Measurements from ENCODE around the gene CDO1. TPM values are rescaled to one million over a fixed set of nuclear protein-coding genes. Genes with fewer than 3 reads are reported as not detected.

Gene CDO1
- total RNA-seq, 1 experiment from 2014 or later = not detected

DNA sequence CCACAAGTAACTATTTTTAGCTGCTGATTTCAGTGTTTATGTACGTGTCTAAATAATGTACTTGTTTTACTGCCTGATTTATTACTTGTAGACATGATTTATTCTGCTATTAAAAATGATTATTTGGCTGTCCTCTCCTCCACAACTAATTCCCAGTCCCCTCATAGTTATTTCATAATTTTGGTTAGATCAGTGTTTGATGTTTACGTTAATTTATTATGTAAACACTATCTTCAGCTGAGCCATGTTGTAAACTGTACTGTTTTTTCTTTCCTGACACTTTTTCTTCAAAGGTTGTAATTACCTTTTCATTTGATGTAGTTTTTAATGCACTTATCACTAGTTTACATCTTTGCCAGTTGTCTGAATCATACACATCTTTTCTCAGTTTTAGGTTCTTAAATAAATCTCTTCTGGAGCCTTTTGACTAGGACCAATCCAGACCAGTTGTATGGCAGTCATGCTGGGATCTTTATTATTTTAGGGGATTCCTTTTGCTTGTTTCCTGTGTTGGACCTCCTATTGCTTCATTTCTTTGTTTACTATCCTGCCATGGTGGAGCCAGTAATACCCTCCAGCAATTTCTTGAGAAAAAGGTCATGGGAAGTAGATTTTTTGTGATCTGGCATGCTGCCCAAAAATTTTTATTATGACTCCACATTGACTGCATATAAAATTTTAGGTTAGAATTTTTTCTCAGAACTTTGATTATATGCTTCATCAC lies 41.3 kb upstream of the CDO1 start:
- Mint-ChIP-seq H3K27ac (ENCODE audit: unreplicated experiment) (peak overlapping the region; percentile 26), H3K27me3 (ENCODE audit: insufficient read depth, unreplicated experiment) (no peaks in the 10 kb centered on the region), H3K36me3 (ENCODE audit: insufficient read depth, unreplicated experiment) (no peaks in the 10 kb centered on the region), H3K9me3 (ENCODE audit: unreplicated experiment) (peaks cover 22% of the 10 kb centered on the region), H3K4me3 (ENCODE audit: unreplicated experiment) (no peak overlapping the region), H3K4me1 (ENCODE audit: low read depth, unreplicated experiment) (peaks cover 28% of the 10 kb centered on the region)
- intact Hi-C loops (cut with micrococcal nuclease; ENCODE audit: unreplicated experiment) = no loop called here
- Histone ChIP-seq H3K4me1 (peaks cover 33% of the 10 kb centered on the region), H3K9me3 (0 out of 2 replicates have a peak, but pooled peaks cover 7% of the 10 kb centered on the region), H3K36me3 (ENCODE audit: control insufficient read depth, insufficient read depth, low read length) (no peaks in the 10 kb centered on the region), H3K4me3 (ENCODE audit: low read depth, low read length) (no peak overlapping the region), H3K27me3 (replicated peaks; ENCODE audit: control insufficient read depth, insufficient read depth, low read length) (no peaks in the 10 kb centered on the region)
- no TSS peak for BruUV-seq (replicated peaks)
- ChIA-PET CTCF (no interaction called here), POLR2A (no interaction called here)
- no peak for TF ChIP-seq CTCF (IDR thresholded peaks at IDR 0.05; ENCODE audit: insufficient read depth in 1 of 2, low read depth in 1 of 2, low read length in 1 of 2, severe bottlenecking in 1 of 2, unreplicated experiment in 1 of 2)
- DNase-seq = no peak

GRCh38 chr5:115857057-115857479 lies 40.6 kb upstream of the CDO1 start:
- ChIA-PET POLR2A (no interaction called here), CTCF (no interaction called here)
- BruUV-seq (replicated peaks) = no TSS peak
- Mint-ChIP-seq H3K4me1 (ENCODE audit: low read depth, unreplicated experiment) (peaks cover 28% of the 10 kb centered on the region), H3K27me3 (ENCODE audit: insufficient read depth, unreplicated experiment) (no peaks in the 10 kb centered on the region), H3K9me3 (ENCODE audit: unreplicated experiment) (peaks cover 22% of the 10 kb centered on the region), H3K4me3 (ENCODE audit: unreplicated experiment) (peak overlapping the region; percentile 7), H3K27ac (ENCODE audit: unreplicated experiment) (peak overlapping the region; percentile 36), H3K36me3 (ENCODE audit: insufficient read depth, unreplicated experiment) (no peaks in the 10 kb centered on the region)
- no peak for TF ChIP-seq CTCF (IDR thresholded peaks at IDR 0.05; ENCODE audit: insufficient read depth in 1 of 2, low read depth in 1 of 2, low read length in 1 of 2, severe bottlenecking in 1 of 2, unreplicated experiment in 1 of 2)
- no peaks in the 10 kb centered on the region for H3K36me3 ChIP-seq (ENCODE audit: control insufficient read depth, insufficient read depth, low read length)
- H3K4me3 ChIP-seq (ENCODE audit: low read depth, low read length) = no peak overlapping the region
- H3K9me3 ChIP-seq = 0 out of 2 replicates have a peak, but pooled peaks cover 7% of the 10 kb centered on the region
- no peak for DNase-seq
- peaks cover 33% of the 10 kb centered on the region for H3K4me1 ChIP-seq
- no peaks in the 10 kb centered on the region for H3K27me3 ChIP-seq (replicated peaks; ENCODE audit: control insufficient read depth, insufficient read depth, low read length)
- intact Hi-C loops (cut with micrococcal nuclease; ENCODE audit: unreplicated experiment) = no loop called here

DNA sequence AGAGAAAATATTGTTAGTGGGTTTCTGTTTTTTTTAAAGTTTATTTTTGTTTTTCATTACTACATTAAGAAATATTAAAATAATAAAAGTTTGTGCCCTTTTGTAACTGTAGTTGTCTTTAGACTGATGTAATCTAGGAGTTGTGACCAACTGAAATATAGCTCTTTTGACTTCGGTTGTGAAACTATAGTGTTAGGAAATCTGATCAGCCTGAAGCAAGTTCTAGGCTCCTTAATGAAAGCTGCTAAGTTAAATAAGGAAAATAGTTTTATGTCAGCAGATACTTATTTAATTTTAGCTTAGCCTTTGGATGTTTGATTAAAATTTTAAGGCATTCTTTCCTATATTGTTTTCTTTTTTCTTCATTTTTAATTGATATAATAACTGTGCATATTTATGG lies 39.5 kb upstream of the CDO1 start:
- Histone ChIP-seq H3K4me1 (peaks cover 36% of the 10 kb centered on the region), H3K4me3 (ENCODE audit: low read depth, low read length) (no peak overlapping the region), H3K36me3 (ENCODE audit: control insufficient read depth, insufficient read depth, low read length) (no peaks in the 10 kb centered on the region), H3K27me3 (replicated peaks; ENCODE audit: control insufficient read depth, insufficient read depth, low read length) (no peaks in the 10 kb centered on the region), H3K9me3 (0 out of 2 replicates have a peak, but pooled peaks cover 7% of the 10 kb centered on the region)
- Mint-ChIP-seq H3K4me3 (ENCODE audit: unreplicated experiment) (no peak overlapping the region), H3K9me3 (ENCODE audit: unreplicated experiment) (peaks cover 16% of the 10 kb centered on the region), H3K36me3 (ENCODE audit: insufficient read depth, unreplicated experiment) (no peaks in the 10 kb centered on the region), H3K4me1 (ENCODE audit: low read depth, unreplicated experiment) (peaks cover 26% of the 10 kb centered on the region), H3K27ac (ENCODE audit: unreplicated experiment) (no peak overlapping the region), H3K27me3 (ENCODE audit: insufficient read depth, unreplicated experiment) (no peaks in the 10 kb centered on the region)
- ChIA-PET CTCF (no interaction called here), POLR2A (no interaction called here)
- TF ChIP-seq CTCF (IDR thresholded peaks at IDR 0.05; ENCODE audit: insufficient read depth in 1 of 2, low read depth in 1 of 2, low read length in 1 of 2, severe bottlenecking in 1 of 2, unreplicated experiment in 1 of 2) = no peak
- BruUV-seq (replicated peaks) = no TSS peak
- no peak for DNase-seq
- intact Hi-C loops (cut with micrococcal nuclease; ENCODE audit: unreplicated experiment) = no loop called here

Data from Caco-2 (cell line).